ENCODE results near the gene GLI3.

The GLI3 gene

GRCh38 chr7:42137431-42137830 is 99.6 kb downstream of the GLI3 start:
- Histone ChIP-seq H3K36me3 (ENCODE audit: insufficient read depth, low read length) (peaks cover 27% of the 10 kb centered on the region), H3K4me1 (ENCODE audit: insufficient read depth, low read length) (peaks cover 23% of the 10 kb centered on the region), H3K9me3 (ENCODE audit: low read length) (no peaks in the 10 kb centered on the region), H3K27me3 (ENCODE audit: insufficient read depth, low read length) (no peaks in the 10 kb centered on the region), H2AFZ (ENCODE audit: low read depth, low read length) (no peak overlapping the region), H3K4me3 (ENCODE audit: low read length) (no peak overlapping the region)

- H3K27me3 ChIP-seq (ENCODE audit: insufficient read depth, low read length): no peaks in the 10 kb centered on the region
- H3K4me1 ChIP-seq (ENCODE audit: insufficient read depth, low read length): peaks cover 23% of the 10 kb centered on the region
- no peaks in the 10 kb centered on the region for H3K9me3 ChIP-seq (ENCODE audit: low read length)
- peaks cover 18% of the 10 kb centered on the region for H3K36me3 ChIP-seq (ENCODE audit: insufficient read depth, low read length)
- H2AFZ ChIP-seq (ENCODE audit: low read depth, low read length): no peak overlapping the region
- H3K4me3 ChIP-seq (ENCODE audit: low read length): no peak overlapping the region
Observed at GRCh38 chr7:42135728-42136127, 101.3 kb downstream of the GLI3 start.

DNA sequence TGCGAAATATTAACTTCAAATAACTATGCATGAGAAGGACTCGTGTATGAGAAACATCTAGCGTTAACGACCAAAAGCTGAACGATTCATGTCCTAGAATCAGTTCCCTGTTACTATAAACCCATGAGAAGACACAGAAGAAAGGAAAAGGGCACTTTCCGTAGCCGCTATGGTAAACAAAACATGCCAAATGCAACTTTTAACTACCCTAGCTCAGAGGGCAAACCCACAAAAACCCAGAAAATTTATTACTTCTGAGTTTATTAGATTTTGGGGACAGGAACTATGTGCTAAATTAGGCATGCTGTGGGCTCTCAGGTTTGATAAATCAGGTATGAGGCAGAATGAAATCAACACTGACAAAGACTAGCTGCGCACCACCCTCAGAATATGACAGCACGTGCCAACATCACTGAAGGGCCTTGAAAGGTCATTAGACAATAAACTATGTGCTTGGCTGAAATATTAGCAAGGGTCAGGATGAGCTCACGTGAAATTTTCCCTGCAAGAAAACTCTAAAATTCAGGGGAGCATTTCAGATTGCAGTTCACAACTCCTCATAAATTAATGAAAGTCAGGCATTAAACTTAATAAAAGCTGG is 102.6 kb downstream of the GLI3 start:
- peaks cover 18% of the 10 kb centered on the region for H3K36me3 ChIP-seq (ENCODE audit: insufficient read depth, low read length)
- no peak overlapping the region for H2AFZ ChIP-seq (ENCODE audit: low read depth, low read length)
- peaks cover 2% of the 10 kb centered on the region for H3K9me3 ChIP-seq (ENCODE audit: low read length)
- H3K4me3 ChIP-seq (ENCODE audit: low read length): no peak overlapping the region
- no peaks in the 10 kb centered on the region for H3K27me3 ChIP-seq (ENCODE audit: insufficient read depth, low read length)
- H3K4me1 ChIP-seq (ENCODE audit: insufficient read depth, low read length): peaks cover 23% of the 10 kb centered on the region

- Histone ChIP-seq H3K27me3 (ENCODE audit: insufficient read depth, low read length) (no peaks in the 10 kb centered on the region), H3K4me3 (ENCODE audit: low read length) (no peak overlapping the region), H3K4me1 (ENCODE audit: insufficient read depth, low read length) (peaks cover 14% of the 10 kb centered on the region), H3K9me3 (ENCODE audit: low read length) (peaks cover 2% of the 10 kb centered on the region), H2AFZ (ENCODE audit: low read depth, low read length) (no peak overlapping the region), H3K36me3 (ENCODE audit: insufficient read depth, low read length) (peaks cover 18% of the 10 kb centered on the region)
Observed at GRCh38 chr7:42133321-42133720, 103.7 kb downstream of the GLI3 start.

DNA sequence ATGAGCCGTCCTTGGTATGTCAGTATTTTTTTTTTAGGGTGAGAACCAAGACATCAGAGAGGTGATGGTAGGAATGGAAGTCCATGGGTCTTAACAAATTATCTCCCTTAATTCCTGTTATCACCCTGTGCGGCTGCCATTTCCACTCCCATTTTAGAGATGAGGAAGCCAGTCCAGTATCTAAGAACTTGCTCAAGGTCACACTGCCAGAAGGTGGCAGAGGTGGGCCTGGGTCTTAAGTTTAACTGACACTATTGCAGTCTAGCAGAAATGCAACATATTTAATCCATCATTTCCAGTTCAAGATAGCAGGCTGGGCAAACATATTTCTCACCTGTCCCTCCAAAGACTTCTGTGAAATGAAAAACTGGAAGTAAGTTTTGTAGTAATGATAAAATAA is 108.3 kb downstream of the GLI3 start:
- Histone ChIP-seq H3K36me3 (ENCODE audit: insufficient read depth, low read length) (peaks cover 7% of the 10 kb centered on the region), H3K9me3 (ENCODE audit: low read length) (peaks cover 2% of the 10 kb centered on the region), H3K4me1 (ENCODE audit: insufficient read depth, low read length) (peaks cover 14% of the 10 kb centered on the region), H3K27me3 (ENCODE audit: insufficient read depth, low read length) (no peaks in the 10 kb centered on the region), H3K4me3 (ENCODE audit: low read length) (no peak overlapping the region), H2AFZ (ENCODE audit: low read depth, low read length) (no peak overlapping the region)

- Histone ChIP-seq H3K4me1 (ENCODE audit: insufficient read depth, low read length) (peaks cover 14% of the 10 kb centered on the region), H3K36me3 (ENCODE audit: insufficient read depth, low read length) (peaks cover 9% of the 10 kb centered on the region)
Observed at GRCh38 chr7:42127232-42127622, 109.8 kb downstream of the GLI3 start.

GRCh38 chr7:42126475-42127231 is 110.4 kb downstream of the GLI3 start:
- H3K4me1 ChIP-seq (ENCODE audit: insufficient read depth, low read length): peaks cover 14% of the 10 kb centered on the region
- H3K27me3 ChIP-seq (ENCODE audit: insufficient read depth, low read length): no peaks in the 10 kb centered on the region
- no peak overlapping the region for H3K4me3 ChIP-seq (ENCODE audit: low read length)
- H3K36me3 ChIP-seq (ENCODE audit: insufficient read depth, low read length): peaks cover 9% of the 10 kb centered on the region
- peaks cover 2% of the 10 kb centered on the region for H3K9me3 ChIP-seq (ENCODE audit: low read length)
- no peak overlapping the region for H2AFZ ChIP-seq (ENCODE audit: low read depth, low read length)

More at GRCh38 chr7:42127232-42127622, 109.8 kb downstream of the GLI3 start:
- Histone ChIP-seq H3K4me3 (ENCODE audit: low read length) (no peak overlapping the region), H2AFZ (ENCODE audit: low read depth, low read length) (no peak overlapping the region), H3K9me3 (ENCODE audit: low read length) (peaks cover 2% of the 10 kb centered on the region), H3K27me3 (ENCODE audit: insufficient read depth, low read length) (no peaks in the 10 kb centered on the region)

GRCh38 chr7:42125321-42125720 is 111.7 kb downstream of the GLI3 start:
- Histone ChIP-seq H3K9me3 (ENCODE audit: low read length) (peaks cover 2% of the 10 kb centered on the region), H2AFZ (ENCODE audit: low read depth, low read length) (no peak overlapping the region), H3K27me3 (ENCODE audit: insufficient read depth, low read length) (no peaks in the 10 kb centered on the region), H3K4me3 (ENCODE audit: low read length) (no peak overlapping the region), H3K36me3 (ENCODE audit: insufficient read depth, low read length) (peaks cover 11% of the 10 kb centered on the region), H3K4me1 (ENCODE audit: insufficient read depth, low read length) (peaks cover 14% of the 10 kb centered on the region)

DNA sequence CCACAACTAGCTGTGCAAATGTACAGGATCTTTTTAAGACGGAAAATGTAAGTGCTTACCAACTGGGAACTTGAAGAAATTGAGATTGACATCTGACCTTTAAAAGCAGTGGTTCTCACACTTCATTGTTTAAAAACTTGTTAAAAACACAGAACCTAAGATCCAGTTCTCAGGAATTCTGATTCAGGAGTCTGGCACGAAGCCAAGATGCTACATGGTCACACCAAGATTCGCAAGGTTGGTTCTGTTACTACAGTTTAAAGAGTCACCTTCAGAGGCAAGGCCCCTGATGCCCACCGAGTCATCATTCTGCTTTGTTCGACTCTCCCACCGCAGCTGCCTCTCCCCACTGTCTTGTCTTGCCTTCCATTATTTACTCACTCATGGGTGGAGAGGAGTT is 113.3 kb downstream of the GLI3 start:
- H3K36me3 ChIP-seq (ENCODE audit: insufficient read depth, low read length): peaks cover 13% of the 10 kb centered on the region

DNA sequence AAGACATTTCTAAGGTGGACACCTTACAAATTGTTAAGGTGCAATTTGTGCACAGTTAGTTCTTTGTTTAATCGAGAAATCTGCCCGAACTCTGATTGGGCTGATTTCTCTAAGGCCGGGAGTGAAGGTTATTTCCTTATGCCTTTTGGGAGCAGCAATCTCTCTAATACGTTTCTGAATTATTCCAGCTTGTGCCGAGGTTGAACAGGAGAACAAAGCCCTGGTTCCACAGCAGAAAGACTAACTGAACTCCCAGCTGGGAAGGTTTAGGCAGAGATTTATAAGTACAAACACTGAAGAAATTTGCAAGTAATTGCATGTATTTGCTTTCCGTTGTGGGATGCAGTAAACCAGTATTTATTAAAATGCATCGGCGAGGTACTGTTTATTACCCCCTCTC is 116.8 kb downstream of the GLI3 start:
- H3K4me3 ChIP-seq (ENCODE audit: low read length): no peak overlapping the region
- peaks cover 3% of the 10 kb centered on the region for H3K9me3 ChIP-seq (ENCODE audit: low read length)
- peaks cover 17% of the 10 kb centered on the region for H3K36me3 ChIP-seq (ENCODE audit: insufficient read depth, low read length)
- no peak overlapping the region for H2AFZ ChIP-seq (ENCODE audit: low read depth, low read length)
- peaks cover 8% of the 10 kb centered on the region for H3K4me1 ChIP-seq (ENCODE audit: insufficient read depth, low read length)
- no peaks in the 10 kb centered on the region for H3K27me3 ChIP-seq (ENCODE audit: insufficient read depth, low read length)

More for the DNA sequence above, 113.3 kb downstream of the GLI3 start:
- no peak overlapping the region for H3K4me3 ChIP-seq (ENCODE audit: low read length)
- H3K4me1 ChIP-seq (ENCODE audit: insufficient read depth, low read length): peaks cover 18% of the 10 kb centered on the region
- no peaks in the 10 kb centered on the region for H3K27me3 ChIP-seq (ENCODE audit: insufficient read depth, low read length)
- H2AFZ ChIP-seq (ENCODE audit: low read depth, low read length): no peak overlapping the region
- peaks cover 2% of the 10 kb centered on the region for H3K9me3 ChIP-seq (ENCODE audit: low read length)

DNA sequence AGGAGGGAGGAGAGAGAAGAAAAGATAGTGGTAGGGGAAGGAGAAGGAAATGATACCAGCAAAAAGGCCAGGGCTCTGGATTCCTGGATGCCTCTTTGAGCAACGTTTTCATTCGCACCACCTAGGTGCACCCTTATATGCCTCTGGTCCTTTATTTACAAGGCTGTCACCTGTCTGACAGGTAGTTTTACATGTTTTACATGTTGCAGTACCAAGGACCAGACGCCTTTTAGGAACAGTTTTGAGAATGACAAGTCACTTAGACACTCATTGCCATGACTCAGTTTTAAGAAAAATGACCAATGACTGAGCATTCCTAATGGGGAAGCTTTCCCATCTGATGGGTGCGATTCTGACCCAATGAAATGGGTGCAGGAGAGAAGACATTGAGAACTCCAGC is 119.8 kb downstream of the GLI3 start:
- peaks cover 21% of the 10 kb centered on the region for H3K36me3 ChIP-seq (ENCODE audit: insufficient read depth, low read length)
- no peaks in the 10 kb centered on the region for H3K27me3 ChIP-seq (ENCODE audit: insufficient read depth, low read length)
- H3K9me3 ChIP-seq (ENCODE audit: low read length): peaks cover 6% of the 10 kb centered on the region
- H2AFZ ChIP-seq (ENCODE audit: low read depth, low read length): no peak overlapping the region
- H3K4me3 ChIP-seq (ENCODE audit: low read length): no peak overlapping the region
- peaks cover 5% of the 10 kb centered on the region for H3K4me1 ChIP-seq (ENCODE audit: insufficient read depth, low read length)

- Histone ChIP-seq H2AFZ (ENCODE audit: low read depth, low read length) (no peak overlapping the region), H3K9me3 (ENCODE audit: low read length) (peaks cover 6% of the 10 kb centered on the region), H3K27me3 (ENCODE audit: insufficient read depth, low read length) (no peaks in the 10 kb centered on the region), H3K4me1 (ENCODE audit: insufficient read depth, low read length) (peaks cover 5% of the 10 kb centered on the region), H3K36me3 (ENCODE audit: insufficient read depth, low read length) (peaks cover 22% of the 10 kb centered on the region), H3K4me3 (ENCODE audit: low read length) (no peak overlapping the region)
Observed at GRCh38 chr7:42115795-42116194, 121.2 kb downstream of the GLI3 start.

GRCh38 chr7:42110333-42110732 is 126.7 kb downstream of the GLI3 start:
- peaks cover 15% of the 10 kb centered on the region for H3K36me3 ChIP-seq (ENCODE audit: insufficient read depth, low read length)
- H3K4me1 ChIP-seq (ENCODE audit: insufficient read depth, low read length): peaks cover 29% of the 10 kb centered on the region
- no peaks in the 10 kb centered on the region for H3K27me3 ChIP-seq (ENCODE audit: insufficient read depth, low read length)
- no peak overlapping the region for H3K4me3 ChIP-seq (ENCODE audit: low read length)
- peaks cover 2% of the 10 kb centered on the region for H3K9me3 ChIP-seq (ENCODE audit: low read length)
- no peak overlapping the region for H2AFZ ChIP-seq (ENCODE audit: low read depth, low read length)

Data from neuron (in vitro differentiated cells).